Stimulated activated CD8-positive, alpha-beta memory T cell treated with anti-CD3 and anti-CD28 coated beads, Interleukin-7, amount 100 ng/mL, for 4 hours (primary cell): ENCODE results near the gene TBC1D26.
"Not testable (repeated sequence)": the region's sequence is repeated elsewhere in the genome, so short reads cannot be mapped to it uniquely, and the experiment has no call there.

ENCODE experiments used
- DNase-seq, 2 donors: peaks; one replicate each; pipeline ENCODE4 v3.0.0-alpha.2; 2020; ENCODE audit warnings: low read depth in 2 of 2

Gene TBC1D26

DNA sequence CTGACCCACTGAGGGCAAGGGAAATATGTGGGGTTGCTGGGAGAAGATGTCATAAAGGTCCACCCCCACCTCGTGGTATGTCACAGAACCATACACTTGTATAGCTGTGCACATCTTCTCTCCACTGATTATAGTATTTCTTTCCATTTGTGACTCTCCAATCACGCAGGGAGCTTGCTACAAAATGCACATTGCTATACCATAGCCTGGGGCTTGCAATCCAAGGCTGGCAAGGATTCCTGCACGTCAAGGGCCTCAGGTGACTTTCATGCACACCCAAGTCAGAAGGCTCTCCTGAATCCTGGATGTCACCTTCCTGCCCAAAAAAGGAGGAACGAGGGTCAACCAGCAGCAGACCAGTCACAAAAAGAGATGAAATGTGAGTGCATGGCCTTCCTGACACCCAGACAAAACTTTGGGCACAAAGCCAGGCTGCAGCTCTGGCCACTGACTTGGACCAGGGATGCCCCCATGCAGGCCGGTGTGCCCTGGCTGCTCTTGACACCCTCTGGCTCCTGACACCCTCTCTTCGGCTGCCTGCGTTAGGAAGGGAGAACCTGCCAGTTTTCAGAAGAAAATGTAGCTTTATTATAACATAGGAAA, 12.1 kb downstream of the TBC1D26 start:
- no peak for DNase-seq

DNA sequence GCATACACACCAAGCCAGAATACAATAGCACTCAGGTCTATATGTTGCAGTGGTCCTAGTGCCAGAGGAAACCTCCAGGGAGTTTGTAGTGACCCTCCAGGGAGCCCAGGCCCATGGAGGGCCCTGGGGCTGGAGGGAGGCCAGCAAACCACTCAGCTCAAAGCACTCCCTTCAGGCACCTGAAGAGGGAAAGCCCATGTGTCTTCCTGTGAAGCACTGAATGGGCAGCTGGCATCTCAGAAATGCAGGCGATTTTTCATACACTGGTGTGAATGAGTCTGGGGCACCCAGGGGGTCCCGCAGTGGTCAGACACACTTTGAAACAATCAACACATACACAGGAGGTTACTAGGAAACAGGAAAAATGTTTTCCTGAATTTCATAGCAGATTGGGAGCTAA, 12.8 kb downstream of the TBC1D26 start:
- no peak for DNase-seq

DNA sequence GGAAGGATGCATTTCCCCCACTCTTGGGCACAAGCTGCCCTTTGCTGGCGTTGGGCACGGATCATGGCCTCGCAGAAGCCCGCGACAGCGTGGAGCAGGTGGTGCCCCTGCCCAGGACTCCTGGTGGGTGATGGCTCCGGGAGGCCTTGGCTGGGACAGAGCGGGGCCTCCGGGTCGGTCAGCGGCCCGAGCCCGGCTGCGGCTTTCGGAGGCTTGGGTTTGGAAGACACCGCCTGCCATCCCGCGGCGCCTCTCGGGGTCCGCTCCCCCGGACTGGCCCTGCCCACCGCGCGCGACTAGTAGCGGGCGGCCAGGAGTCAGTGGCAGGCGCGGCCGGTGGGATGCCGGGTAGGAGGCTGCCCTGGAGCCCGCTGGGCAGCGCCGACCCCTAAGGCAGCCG, 17.3 kb downstream of the TBC1D26 start:
- not testable (repeated sequence) for DNase-seq

DNA sequence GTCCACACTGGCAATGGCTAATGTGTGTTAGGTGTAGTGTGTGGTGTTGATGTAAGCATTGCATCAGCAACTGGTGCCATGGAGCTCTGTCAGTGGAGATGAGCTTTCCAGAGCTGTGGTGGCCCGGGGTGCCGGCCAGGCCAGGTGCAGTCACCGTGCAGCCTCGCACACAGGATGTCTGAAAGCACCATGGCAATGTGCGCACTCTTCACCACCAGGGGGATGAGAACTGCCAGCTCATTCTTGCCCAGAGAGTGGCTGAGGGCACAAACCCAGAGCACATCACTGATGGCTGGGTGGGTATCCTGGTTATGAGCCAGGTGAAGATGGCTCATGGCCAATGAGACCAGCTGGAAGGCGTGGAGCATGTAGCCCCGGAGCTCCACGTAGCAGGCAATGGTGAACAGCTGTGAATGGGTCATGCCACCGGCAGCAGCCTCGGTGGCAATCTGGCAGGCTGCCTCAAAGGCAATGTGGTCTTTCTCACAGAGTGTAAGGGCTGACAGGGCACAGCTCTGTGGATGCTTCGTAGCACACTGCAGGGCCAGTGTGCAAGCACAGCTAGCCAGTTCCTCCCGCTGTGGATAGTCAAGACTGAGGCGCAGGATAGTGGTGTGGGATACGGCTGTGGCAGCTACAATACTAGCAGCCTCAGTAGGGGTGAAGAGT, 36.9 kb downstream of the TBC1D26 start:
- not testable (repeated sequence) for DNase-seq

DNA sequence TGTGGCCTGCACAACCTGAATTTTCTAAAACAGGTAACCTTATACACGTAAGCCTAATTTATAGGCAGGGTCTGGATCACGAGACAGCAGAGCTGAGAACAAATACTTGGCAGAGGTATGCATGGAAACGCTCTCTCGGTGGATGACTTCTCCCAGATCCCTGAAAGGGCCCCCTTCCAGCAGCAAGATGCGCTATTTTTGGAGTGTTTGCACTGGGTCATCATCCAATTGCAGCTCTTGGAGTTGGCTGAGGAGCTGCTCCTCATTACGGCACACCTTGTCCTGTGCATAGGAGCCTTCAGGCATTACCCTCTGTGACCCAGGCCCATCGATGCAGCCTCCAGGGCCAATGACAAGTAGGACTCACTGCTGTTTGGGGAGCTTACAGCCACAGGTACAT, 38.6 kb downstream of the TBC1D26 start:
- DNase-seq: not testable (repeated sequence)

DNA sequence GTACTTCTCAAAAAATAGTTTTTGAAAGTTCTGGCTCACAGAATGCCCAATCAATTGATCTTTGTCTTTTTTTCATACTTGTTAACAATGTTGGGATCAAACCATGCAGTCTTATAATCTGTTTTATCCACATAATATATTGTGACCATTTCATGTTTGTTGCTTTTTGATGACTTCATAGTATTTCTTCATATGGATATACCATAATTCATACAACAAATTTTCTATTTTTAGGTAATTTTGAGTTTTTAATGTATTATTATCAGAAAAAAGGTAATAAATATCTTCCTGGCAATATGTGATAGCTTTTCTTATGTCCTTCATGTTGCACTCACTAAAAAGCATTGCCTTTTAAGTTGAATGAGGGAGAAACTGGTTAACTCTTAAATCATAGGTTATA, 44.8 kb downstream of the TBC1D26 start:
- no peak for DNase-seq

DNA sequence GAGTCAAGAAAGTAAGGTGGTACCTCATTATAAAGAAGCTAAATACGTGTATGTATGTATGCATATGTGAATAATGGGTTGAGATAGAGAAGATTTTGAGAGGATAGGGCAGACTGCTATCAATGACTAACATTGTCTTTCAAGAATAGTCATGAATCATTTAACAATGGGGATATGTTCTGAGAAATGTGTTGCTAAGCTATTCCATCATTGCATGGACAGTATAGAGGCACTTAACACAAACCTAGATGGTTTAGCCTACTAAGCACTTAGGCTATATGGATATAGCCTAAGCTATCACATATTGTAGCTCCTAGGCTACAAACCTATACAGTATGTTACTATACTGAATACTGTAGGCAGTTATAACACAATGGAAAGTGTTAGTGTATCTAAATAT, 45.2 kb downstream of the TBC1D26 start:
- no peak for DNase-seq

DNA sequence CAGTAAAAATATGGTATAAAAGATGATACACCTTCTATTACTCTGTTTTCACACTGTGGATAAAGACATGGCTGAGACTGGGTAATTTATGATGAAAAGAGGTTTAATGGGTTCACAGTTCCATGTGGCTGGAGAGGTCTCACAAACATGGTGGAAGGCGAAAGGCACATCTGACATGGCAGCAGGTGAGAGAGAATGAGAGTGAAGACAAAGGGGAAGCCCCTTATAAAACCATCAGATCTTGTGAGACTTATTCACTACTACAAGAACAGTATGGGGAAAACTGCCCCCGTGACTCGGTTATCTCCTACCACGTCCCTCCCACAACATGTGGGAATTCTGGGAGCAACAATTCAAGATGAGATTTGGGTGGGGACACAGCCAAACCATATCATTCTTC, 45.6 kb downstream of the TBC1D26 start:
- DNase-seq: no peak

DNA sequence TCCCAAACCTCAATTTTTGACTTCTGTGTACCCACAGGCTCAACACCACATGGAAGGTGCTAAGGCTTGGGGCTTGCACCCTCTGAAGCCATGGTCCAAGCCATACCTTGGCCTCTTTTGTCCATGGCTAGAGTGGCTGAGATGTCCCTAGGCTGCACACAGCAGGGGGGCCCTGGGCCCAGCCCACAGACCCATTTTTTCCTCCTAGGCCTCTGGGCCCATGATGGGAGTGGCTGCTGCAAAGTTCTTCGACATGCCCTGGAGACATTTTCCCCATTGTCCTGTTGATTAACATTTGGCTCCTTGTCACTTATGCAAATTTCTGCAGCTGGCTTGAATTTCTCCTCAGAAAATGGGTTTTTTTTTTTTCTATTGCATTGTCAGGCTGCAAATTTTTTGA, 47.0 kb downstream of the TBC1D26 start:
- DNase-seq: no peak

DNA sequence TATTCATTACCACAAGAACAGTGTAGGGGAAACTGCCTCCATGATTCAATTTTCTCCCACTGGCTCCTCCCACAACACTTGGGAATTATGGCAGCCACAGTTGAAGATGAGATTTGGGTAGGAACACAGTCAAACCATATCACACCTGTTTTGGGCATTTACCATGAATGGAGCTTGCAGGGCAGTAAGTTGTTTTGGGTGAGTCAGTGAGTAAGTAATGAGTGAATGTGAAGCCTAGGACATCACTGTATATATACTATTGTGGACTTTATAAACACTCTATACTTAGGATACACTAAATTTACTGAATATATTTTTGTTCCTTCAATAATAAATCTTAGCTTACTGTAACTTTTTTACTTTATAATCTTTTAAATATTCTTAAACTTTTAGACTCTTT, 48.1 kb downstream of the TBC1D26 start:
- no peak for DNase-seq

DNA sequence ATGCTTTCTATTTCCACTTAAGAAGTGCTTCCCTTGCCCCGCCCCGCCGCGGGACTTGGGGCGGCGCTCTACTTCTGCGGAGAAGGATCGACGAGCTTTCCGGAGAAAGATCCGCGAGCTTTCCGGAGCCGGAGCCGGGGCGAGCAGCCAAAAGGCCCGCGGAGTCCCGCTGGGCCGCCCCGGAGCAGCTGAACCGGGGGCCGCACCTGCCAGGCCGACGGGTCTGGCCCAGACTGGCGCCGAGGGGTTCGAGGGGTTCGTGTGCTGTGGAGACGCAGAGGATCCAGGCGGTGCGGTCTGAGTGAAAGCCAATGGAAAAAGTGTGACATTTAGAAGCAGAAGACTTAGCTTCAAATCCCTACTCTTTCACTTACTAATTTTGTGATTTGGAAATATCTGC, 50.8 kb downstream of the TBC1D26 start:
- DNase-seq: peak in 1 of 2 donors; percentile 0

DNA sequence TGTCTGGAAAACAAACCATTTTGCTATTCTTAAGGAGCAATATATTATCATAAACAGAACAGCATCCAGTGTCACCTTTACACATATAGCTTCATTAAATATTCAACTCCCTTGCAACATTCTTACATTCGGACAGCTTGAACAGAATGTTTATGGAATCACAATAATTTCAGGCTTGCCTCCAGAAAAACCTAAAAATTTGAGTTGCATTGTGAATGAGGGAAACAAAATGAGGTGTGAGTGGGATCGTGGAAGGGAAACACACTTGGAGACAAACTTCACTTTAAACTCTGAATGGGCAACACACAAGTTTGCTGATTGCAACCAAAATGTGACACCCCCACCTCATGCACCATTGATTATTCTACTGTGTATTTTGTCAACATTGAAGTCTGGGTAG, 51.4 kb downstream of the TBC1D26 start:
- no peak for DNase-seq

DNA sequence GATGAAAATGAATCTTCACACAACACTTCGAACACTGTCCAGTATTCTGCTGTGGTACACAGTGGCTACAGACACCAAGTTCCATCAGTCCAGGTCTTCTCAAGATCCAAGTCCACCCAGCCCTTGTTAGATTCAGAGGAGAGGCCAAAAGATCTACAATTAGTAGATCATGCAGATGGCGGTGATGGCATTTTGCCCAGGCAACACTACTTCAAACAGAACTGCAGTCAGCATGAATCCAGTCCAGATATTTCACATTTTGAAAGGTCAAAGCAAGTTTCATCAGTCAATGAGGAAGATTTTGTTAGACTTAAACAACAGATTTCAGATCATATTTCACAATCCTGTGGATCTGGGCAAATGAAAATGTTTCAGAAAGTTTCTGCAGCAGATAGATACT, 52.3 kb downstream of the TBC1D26 start:
- DNase-seq: not testable (repeated sequence)

DNA sequence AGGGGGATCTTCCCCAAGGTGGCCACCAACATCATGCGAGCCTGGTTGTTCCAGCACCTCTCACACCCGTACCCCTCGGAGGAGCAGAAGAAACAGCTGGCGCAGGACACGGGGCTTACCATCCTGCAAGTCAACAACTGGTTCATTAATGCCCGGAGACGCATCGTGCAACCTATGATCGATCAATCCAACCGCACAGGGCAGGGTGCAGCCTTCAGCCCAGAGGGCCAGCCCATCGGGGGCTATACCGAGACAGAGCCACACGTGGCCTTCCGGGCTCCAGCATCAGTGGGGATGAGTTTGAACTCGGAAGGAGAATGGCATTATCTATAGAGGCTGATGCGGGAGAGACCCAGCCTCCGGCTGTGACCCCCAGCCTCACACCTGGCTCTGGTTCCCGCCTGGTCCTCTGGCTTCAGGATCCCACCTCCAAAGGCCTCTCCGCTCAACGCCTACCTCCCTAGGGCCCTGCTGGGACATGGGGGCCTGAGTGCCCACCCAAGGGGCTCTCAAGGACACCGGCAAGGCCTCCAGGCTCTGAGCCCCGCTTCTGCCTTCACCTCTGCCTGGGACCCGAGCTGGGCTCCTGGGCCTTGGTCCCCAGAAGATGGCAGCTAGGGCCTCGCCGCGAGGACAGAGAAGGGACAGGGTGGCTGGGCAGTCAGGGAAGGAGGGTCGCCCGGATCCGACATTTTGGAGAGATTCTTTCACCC, 55.4 kb downstream of the TBC1D26 start:
- not testable (repeated sequence) for DNase-seq

DNA sequence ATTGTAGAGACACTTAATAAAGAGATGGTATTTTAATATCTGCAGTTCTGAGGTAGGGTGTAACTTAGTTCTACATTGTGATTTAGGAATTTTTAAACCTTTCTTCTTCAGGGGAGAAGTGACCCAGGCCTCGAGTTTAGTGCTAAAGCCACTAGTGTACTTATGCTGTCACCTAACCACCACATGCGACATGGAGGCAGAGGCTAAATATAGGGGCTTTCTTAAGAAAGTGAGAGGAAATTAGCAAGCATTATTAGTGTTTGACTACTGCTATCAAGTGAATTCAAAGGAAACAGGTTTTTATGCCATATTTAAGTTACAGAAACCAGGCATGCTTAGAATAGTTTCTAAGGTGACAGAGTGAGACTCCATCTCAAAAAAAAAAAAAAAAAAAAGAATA, 56.3 kb downstream of the TBC1D26 start:
- not testable (repeated sequence) for DNase-seq
